ENCODE data around the gene STARD3NL.
"Not testable (repeated sequence)": the region's sequence is repeated elsewhere in the genome, so short reads cannot be mapped to it uniquely, and the experiment has no call there.

The STARD3NL gene

GRCh38 chr7:38224392-38224791, 46.3 kb downstream of the STARD3NL start:
- no peak for DNase-seq

- no peak for DNase-seq
Measured at GRCh38 chr7:38229386-38229785, 51.3 kb downstream of the STARD3NL start.

- no peak for DNase-seq
Measured at GRCh38 chr7:38229884-38230642, 52.0 kb downstream of the STARD3NL start.

- DNase-seq: peak; percentile 79
Measured at GRCh38 chr7:38232502-38233366, 54.7 kb downstream of the STARD3NL start.

GRCh38 chr7:38234759-38235158, 56.7 kb downstream of the STARD3NL start:
- DNase-seq: not testable (repeated sequence)

GRCh38 chr7:38235606-38236005, 57.6 kb downstream of the STARD3NL start:
- DNase-seq: no peak

GRCh38 chr7:38239129-38239528, 61.1 kb downstream of the STARD3NL start:
- DNase-seq: not testable (repeated sequence)

GRCh38 chr7:38241071-38241470, 63.0 kb downstream of the STARD3NL start:
- DNase-seq: no peak

GRCh38 chr7:38242814-38243213, 64.8 kb downstream of the STARD3NL start:
- no peak for DNase-seq

- not testable (repeated sequence) for DNase-seq
Measured at GRCh38 chr7:38243345-38243744, 65.3 kb downstream of the STARD3NL start.

- no peak for DNase-seq
Measured at GRCh38 chr7:38244516-38244915, 66.5 kb downstream of the STARD3NL start.

GRCh38 chr7:38245409-38245977, 67.4 kb downstream of the STARD3NL start:
- no peak for DNase-seq

GRCh38 chr7:38248069-38248567, 70.1 kb downstream of the STARD3NL start:
- DNase-seq: no peak

GRCh38 chr7:38249849-38250248, 71.8 kb downstream of the STARD3NL start:
- DNase-seq: not testable (repeated sequence)

GRCh38 chr7:38257350-38257677, 79.3 kb downstream of the STARD3NL start:
- no peak for DNase-seq

- not testable (repeated sequence) for DNase-seq
Measured at GRCh38 chr7:38259157-38259556, 81.1 kb downstream of the STARD3NL start.

GRCh38 chr7:38261601-38262000, 83.6 kb downstream of the STARD3NL start:
- not testable (repeated sequence) for DNase-seq

GRCh38 chr7:38262026-38262425, 84.0 kb downstream of the STARD3NL start:
- not testable (repeated sequence) for DNase-seq

- no peak for DNase-seq
Measured at GRCh38 chr7:38262545-38262944, 84.5 kb downstream of the STARD3NL start.

GRCh38 chr7:38263274-38263673, 85.2 kb downstream of the STARD3NL start:
- not testable (repeated sequence) for DNase-seq

GRCh38 chr7:38264602-38265001, 86.6 kb downstream of the STARD3NL start:
- DNase-seq: not testable (repeated sequence)

GRCh38 chr7:38265958-38266357, 87.9 kb downstream of the STARD3NL start:
- not testable (repeated sequence) for DNase-seq

- not testable (repeated sequence) for DNase-seq
Measured at GRCh38 chr7:38269704-38270346, 91.8 kb downstream of the STARD3NL start.

All from GDM1 (cell line).